NT2/D1 (cell line): Measurements from ENCODE around the gene NAXE.
A peak's percentile ranks its signal among the peaks of the same experiment; 100 is the strongest.
"Not testable (repeated sequence)": the region's sequence is repeated elsewhere in the genome, so short reads cannot be mapped to it uniquely, and the experiment has no call there.

ENCODE experiments used
- DNase-seq: peaks from one replicate; pipeline ENCODE4 v3.0.0-alpha.2; 2011; ENCODE audit warnings: low read depth, low spot score
- H3K27me3 ChIP-seq: 2 replicates; pipeline ENCODE4 v1.6.0; 2011; ENCODE audit warnings: mild to moderate bottlenecking; ENCODE audit not compliant: insufficient read length, insufficient read depth
- H3K36me3 ChIP-seq: 2 replicates; pipeline ENCODE4 v1.6.1; 2011; ENCODE audit warnings: mild to moderate bottlenecking, low read length, mixed read lengths; ENCODE audit not compliant: insufficient read depth, insufficient read length
- H3K4me1 ChIP-seq: 2 replicates; pipeline ENCODE4 v1.5.1; 2011; ENCODE audit not compliant: insufficient read depth, insufficient read length
- H3K4me3 ChIP-seq: 2 replicates; pipeline ENCODE4 v1.5.1; 2011; ENCODE audit warnings: low read depth; ENCODE audit not compliant: insufficient read length
- H3K9ac ChIP-seq: 2 replicates; pipeline ENCODE4 v1.6.0; 2011; ENCODE audit warnings: low read depth; ENCODE audit not compliant: insufficient read length
- H3K9me3 ChIP-seq: 2 replicates; pipeline ENCODE4 v1.5.1; 2011; ENCODE audit warnings: mild to moderate bottlenecking, low read length; ENCODE audit not compliant: insufficient read depth
- SUZ12 ChIP-seq: IDR thresholded peaks from 2 replicates; pipeline ENCODE4 v1.6.1; 2011; ENCODE audit not compliant: insufficient read length, insufficient read depth; ENCODE audit errors: extremely low read depth
- YY1 ChIP-seq: IDR thresholded peaks from 2 replicates; pipeline ENCODE4 v1.6.1; 2011; ENCODE audit not compliant: insufficient read length, insufficient read depth
- ZNF274 ChIP-seq: IDR thresholded peaks from 2 replicates; pipeline ENCODE4 v1.6.1; 2011; ENCODE audit warnings: mild to moderate bottlenecking, low read depth, low read length

Gene NAXE

DNA sequence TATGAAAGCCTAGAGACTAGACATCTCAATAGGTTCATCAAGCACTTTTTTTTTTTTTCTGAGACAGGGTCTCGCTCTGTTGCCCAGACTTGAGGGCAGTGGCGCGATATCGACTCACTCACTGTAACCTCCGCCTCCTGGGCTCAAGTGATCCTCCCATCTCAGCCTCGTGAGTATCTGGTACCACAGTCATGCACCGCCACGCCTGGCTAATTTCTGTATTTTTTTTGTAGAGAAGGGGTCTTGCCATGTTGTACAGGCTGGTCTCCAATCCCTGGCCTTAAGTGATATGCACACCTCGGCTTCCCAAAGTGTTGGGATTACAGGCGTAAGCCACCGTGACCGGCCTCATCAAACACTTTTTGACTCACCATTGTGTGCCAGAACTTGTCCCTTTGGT is 10.3 kb downstream of the NAXE start:
- no peaks in the 10 kb centered on the region for H3K27me3 ChIP-seq
- no peak for DNase-seq
- TF ChIP-seq SUZ12: no peak
- no peak for TF ChIP-seq ZNF274
- no peak for TF ChIP-seq YY1
- peaks cover 2% of the 10 kb centered on the region for H3K4me1 ChIP-seq
- no peaks in the 10 kb centered on the region for H3K9me3 ChIP-seq
- H3K4me3 ChIP-seq: peak overlapping the region; percentile 93
- H3K9ac ChIP-seq: peak overlapping the region; percentile 95
- peaks cover 30% of the 10 kb centered on the region for H3K36me3 ChIP-seq

DNA sequence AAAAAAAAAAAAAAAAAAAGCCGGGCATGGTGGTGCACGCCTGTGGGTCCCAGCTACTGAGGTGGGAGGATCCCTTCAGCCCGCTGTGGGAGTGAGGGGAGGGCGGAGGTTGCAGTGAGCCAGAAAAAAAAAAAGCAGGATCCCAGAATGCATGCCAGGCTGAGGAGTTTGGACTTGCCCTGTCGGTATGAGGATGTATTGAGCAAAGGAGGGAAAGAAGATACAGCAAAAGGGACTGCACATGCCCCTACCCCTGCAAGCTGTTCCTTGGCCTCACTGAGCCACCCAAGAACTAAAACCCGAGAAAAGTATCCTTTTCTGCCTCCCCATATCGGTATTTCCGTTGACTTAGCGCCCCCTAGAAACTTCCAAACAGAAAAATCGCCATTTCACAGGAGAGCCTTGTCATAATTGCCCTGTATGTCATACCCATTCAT is 11.0 kb downstream of the NAXE start:
- no peak for TF ChIP-seq ZNF274
- no peak for TF ChIP-seq YY1
- no peak for TF ChIP-seq SUZ12
- Histone ChIP-seq H3K4me1 (peaks cover 2% of the 10 kb centered on the region), H3K27me3 (no peaks in the 10 kb centered on the region), H3K4me3 (peak overlapping the region; percentile 17), H3K36me3 (peaks cover 23% of the 10 kb centered on the region), H3K9me3 (no peaks in the 10 kb centered on the region), H3K9ac (peak overlapping the region; percentile 56)
- DNase-seq: no peak

DNA sequence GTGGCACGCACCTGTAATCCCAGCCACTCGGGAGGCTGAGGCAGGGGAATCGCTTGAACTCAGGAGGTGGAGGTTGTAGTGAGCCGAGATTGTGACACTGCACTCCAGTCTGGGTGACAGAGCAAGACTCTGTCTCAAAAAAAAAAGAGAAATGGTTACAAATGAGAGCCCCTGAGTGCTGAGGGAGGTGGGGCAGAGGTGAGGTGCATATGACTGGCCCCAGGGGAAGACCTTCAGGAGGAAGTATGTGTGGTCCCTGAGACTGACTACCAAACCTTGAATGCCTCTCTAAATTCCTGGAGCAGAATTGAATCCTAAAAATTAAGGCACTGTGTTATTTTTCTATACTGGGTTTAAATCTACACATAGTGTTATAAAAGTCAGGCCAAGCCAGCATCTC is 15.8 kb downstream of the NAXE start:
- H3K27me3 ChIP-seq, DNase-seq, H3K4me3 ChIP-seq, H3K4me1 ChIP-seq, H3K36me3 ChIP-seq, H3K9ac ChIP-seq, H3K9me3 ChIP-seq: not testable (repeated sequence)

DNA sequence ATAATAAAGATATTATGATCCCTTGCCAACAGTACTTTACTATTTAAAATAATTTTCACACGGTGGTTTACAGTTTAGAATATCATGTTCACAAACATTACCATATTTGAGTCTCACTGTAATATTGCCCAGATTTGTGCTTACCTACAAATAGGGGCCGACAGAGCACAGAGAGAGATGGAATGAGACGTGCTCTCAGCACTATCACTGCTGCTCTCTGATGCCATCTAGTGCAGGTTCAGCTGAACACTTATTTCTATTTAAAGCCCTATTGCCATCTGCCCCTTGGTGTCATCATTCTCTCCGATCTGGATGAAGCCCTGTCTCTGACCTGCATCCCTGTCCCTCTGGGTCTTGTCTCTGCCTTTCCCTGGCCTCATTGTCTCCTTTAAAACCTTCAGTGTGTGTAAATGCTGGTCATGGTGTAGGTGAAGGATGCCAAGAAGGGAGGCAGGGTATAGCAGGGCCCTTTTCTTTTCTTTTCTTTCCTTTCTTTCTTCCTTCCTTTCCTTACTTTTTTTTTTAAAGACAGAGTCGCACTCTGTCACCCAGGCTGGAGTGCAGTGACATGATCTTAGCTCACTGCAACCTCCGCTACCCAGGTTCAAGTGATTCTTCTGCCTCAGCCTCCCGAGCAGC is 16.6 kb downstream of the NAXE start:
- DNase-seq: no peak
- Histone ChIP-seq H3K4me3 (no peak overlapping the region), H3K9me3 (no peaks in the 10 kb centered on the region), H3K4me1 (no peaks in the 10 kb centered on the region), H3K9ac (no peak overlapping the region), H3K27me3 (no peaks in the 10 kb centered on the region), H3K36me3 (no peaks in the 10 kb centered on the region)
- TF ChIP-seq SUZ12 (no peak), YY1 (no peak), ZNF274 (no peak)

DNA sequence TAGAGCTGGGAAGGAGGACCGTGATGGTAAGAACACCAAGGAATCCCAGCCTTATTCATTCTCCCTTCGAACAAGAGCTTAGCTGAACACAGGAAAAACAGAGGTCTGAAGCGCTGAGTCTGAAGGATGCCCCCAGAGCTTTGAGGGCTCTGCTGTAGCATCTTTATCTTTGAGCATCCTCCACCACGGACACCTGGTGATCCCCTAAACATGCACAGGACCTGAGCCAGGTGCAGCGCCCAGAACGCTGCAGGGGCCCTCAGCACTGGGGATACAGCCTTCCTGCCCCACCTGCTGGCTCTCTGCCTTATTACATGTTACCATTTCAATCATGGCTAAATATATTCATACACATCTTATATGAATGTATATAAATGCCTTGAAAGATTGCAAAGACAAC is 17.4 kb downstream of the NAXE start:
- TF ChIP-seq YY1: no peak
- no peak for TF ChIP-seq SUZ12
- no peak for TF ChIP-seq ZNF274
- no peak for DNase-seq

DNA sequence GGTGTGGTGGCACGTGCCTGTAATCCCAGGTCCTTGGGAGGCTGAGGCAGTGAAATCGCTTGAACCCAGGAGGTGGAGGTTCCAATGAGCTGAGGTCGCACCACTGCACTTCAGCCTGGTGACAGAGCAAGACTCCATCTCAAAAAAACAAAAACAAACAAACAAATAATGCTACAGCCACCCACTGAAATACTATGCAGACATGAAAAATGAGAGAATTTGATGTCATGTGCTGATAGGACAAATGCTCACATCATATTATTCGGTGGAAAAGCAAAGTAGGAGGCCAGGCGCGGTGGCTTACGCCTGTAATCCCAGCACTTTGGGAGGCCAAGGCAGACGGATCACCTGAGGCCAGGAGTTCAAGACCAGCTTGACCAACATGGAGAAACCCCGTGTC is 18.5 kb downstream of the NAXE start:
- H3K9ac ChIP-seq, H3K9me3 ChIP-seq, H3K36me3 ChIP-seq, H3K27me3 ChIP-seq, H3K4me3 ChIP-seq, DNase-seq, H3K4me1 ChIP-seq: not testable (repeated sequence)

More for the DNA sequence above, 17.4 kb downstream of the NAXE start:
- no peak overlapping the region for H3K9ac ChIP-seq
- no peaks in the 10 kb centered on the region for H3K9me3 ChIP-seq
- no peaks in the 10 kb centered on the region for H3K27me3 ChIP-seq
- H3K4me3 ChIP-seq: no peak overlapping the region
- no peaks in the 10 kb centered on the region for H3K4me1 ChIP-seq
- no peaks in the 10 kb centered on the region for H3K36me3 ChIP-seq

DNA sequence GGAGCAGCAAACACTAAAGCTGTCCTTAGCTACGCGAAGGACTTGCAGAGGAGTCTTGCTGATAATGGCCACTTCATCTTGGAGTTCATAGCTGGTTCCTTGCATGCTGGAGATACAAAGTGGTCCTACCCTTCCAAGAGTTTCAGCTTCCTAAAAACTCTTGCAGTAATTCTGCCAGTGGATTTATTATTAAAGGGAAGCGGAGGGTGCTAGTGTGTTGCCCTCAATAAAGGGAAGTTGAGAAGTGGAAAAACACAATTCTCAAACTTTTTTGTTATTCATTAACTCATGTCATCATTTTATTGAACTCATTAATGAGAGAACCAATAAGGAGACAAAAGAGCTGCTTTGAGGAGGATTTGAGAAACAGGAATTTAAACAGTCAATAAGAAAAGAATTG is 21.1 kb downstream of the NAXE start:
- H3K9ac ChIP-seq: no peak overlapping the region
- H3K4me1 ChIP-seq: no peaks in the 10 kb centered on the region
- no peaks in the 10 kb centered on the region for H3K36me3 ChIP-seq
- no peak overlapping the region for H3K4me3 ChIP-seq
- no peaks in the 10 kb centered on the region for H3K27me3 ChIP-seq
- no peak for DNase-seq
- no peaks in the 10 kb centered on the region for H3K9me3 ChIP-seq
- TF ChIP-seq SUZ12 (no peak), ZNF274 (no peak), YY1 (no peak)

DNA sequence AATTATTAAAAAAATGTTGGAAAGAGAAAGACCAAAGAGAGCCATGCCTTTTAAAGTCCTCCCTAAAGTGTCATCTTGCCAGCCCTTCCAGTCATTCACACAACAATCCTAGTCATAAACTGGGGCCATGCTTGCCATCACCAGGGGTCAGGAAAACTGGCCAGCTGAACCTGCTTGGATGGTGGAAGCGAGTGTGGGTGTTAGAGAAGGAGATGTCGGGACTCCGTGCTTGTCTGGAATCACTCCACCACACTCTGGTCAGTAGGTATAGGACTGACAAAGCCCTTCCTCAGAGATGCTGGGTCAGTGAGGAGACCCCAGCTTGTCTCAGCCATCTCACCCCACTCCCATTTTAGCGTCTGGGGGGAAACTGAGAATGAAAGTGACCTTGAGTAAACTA is 24.4 kb downstream of the NAXE start:
- no peaks in the 10 kb centered on the region for H3K36me3 ChIP-seq
- H3K27me3 ChIP-seq: peaks cover 18% of the 10 kb centered on the region
- TF ChIP-seq ZNF274 (no peak), SUZ12 (no peak), YY1 (no peak)
- H3K9me3 ChIP-seq: no peaks in the 10 kb centered on the region
- no peak for DNase-seq
- H3K4me1 ChIP-seq: no peaks in the 10 kb centered on the region
- no peak overlapping the region for H3K4me3 ChIP-seq
- no peak overlapping the region for H3K9ac ChIP-seq
